ENCODE measurements around the gene PKP1.

PKP1 gene

DNA sequence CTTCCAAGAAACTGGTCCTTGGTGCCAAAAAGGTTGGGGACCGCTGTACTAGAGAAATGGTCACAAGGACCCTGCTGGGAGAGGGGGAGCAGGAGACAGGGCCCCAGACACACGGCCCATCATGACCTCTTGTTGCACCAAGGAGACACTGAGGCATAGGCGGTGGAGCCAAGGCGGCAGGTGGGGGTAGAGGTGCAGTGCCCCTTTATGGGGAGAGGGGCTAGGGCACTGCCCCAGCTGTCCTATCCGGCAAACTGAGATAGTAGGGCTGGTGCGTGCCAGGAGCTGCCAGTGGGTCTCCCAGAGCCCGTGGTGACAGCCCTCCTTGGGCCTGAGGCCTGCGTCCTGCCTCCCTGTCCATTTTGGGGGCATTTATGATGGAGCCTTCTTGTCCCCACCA lies 73.9 kb downstream of the PKP1 start:
- H3K27me3 ChIP-seq (ENCODE audit: low read length) = no peaks in the 10 kb centered on the region
- H3K4me3 ChIP-seq (ENCODE audit: insufficient read depth, low read length, poor library complexity, severe bottlenecking) = no peak overlapping the region
- H3K79me2 ChIP-seq (ENCODE audit: insufficient read depth, low read length) = no peaks in the 10 kb centered on the region
- no peaks in the 10 kb centered on the region for H3K9me3 ChIP-seq (ENCODE audit: insufficient read depth, low read length)
- no peak overlapping the region for H2AFZ ChIP-seq (ENCODE audit: low read depth, low read length, severe bottlenecking)
- H3K9ac ChIP-seq (ENCODE audit: low read length) = no peak overlapping the region
- no peaks in the 10 kb centered on the region for H4K20me1 ChIP-seq (ENCODE audit: low read depth, low read length)
- TF ChIP-seq EZH2phosphoT487 (conservative IDR thresholded peaks at IDR 0.05; ENCODE audit: low read length) = no peak
- TF ChIP-seq, protein P1, sequence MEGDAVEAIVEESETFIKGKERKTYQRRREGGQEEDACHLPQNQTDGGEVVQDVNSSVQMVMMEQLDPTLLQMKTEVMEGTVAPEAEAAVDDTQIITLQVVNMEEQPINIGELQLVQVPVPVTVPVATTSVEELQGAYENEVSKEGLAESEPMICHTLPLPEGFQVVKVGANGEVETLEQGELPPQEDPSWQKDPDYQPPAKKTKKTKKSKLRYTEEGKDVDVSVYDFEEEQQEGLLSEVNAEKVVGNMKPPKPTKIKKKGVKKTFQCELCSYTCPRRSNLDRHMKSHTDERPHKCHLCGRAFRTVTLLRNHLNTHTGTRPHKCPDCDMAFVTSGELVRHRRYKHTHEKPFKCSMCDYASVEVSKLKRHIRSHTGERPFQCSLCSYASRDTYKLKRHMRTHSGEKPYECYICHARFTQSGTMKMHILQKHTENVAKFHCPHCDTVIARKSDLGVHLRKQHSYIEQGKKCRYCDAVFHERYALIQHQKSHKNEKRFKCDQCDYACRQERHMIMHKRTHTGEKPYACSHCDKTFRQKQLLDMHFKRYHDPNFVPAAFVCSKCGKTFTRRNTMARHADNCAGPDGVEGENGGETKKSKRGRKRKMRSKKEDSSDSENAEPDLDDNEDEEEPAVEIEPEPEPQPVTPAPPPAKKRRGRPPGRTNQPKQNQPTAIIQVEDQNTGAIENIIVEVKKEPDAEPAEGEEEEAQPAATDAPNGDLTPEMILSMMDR (IDR thresholded peaks at IDR 0.05; ENCODE audit: insufficient read depth, low read length, poor library complexity, severe bottlenecking) = no peak
- no peak overlapping the region for H3K27ac ChIP-seq (ENCODE audit: low read depth, low read length)
- H3F3A ChIP-seq (ENCODE audit: insufficient read depth) = no peaks in the 10 kb centered on the region
- H3K36me3 ChIP-seq (ENCODE audit: low read length) = no peaks in the 10 kb centered on the region
- no peaks in the 10 kb centered on the region for H3K9me2 ChIP-seq (replicated peaks; ENCODE audit: insufficient read depth, low read length)
- no peak overlapping the region for H3K4me2 ChIP-seq (ENCODE audit: low read depth, low read length, poor library complexity, severe bottlenecking)

DNA sequence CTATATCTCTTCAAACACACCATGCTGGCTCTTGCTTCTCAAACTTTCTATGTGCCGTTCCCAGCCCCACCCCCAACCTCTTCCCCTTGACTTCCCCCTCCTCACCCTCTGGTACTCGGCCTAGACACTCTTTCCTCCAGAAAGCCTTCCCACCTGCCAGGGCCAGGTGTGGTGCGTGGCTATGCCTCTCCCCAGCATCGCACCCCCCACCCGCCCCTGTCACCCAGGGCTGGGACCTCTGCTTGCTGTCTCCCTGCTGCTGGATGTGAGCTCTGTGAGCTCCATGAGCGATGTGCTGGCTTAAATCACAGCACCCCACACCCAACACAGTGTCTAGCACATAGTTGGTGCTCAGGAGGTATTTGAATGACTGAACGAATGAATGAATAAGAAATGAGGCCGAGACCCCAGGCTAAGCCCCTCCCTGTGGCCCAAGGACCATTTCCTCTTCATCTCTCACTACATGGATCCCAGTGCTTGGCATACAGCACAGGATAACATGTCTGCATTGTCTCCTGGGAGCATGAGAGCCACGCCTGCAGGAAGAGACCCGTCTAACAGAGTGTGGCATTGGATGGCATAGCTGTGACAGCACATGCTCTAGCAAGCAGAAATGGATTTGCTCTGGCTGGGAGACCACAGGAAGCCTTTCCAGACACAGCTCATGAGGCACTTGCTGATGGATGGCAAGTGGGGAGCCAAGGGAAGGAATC lies 74.5 kb downstream of the PKP1 start:
- H4K20me1 ChIP-seq (ENCODE audit: low read depth, low read length) = no peaks in the 10 kb centered on the region
- H3F3A ChIP-seq (ENCODE audit: insufficient read depth) = no peaks in the 10 kb centered on the region
- no peak overlapping the region for H3K4me3 ChIP-seq (ENCODE audit: insufficient read depth, low read length, poor library complexity, severe bottlenecking)
- no peak overlapping the region for H3K9ac ChIP-seq (ENCODE audit: low read length)
- no peaks in the 10 kb centered on the region for H3K79me2 ChIP-seq (ENCODE audit: insufficient read depth, low read length)
- no peak overlapping the region for H3K27ac ChIP-seq (ENCODE audit: low read depth, low read length)
- no peak for TF ChIP-seq EZH2phosphoT487 (conservative IDR thresholded peaks at IDR 0.05; ENCODE audit: low read length)
- TF ChIP-seq, protein P1 (IDR thresholded peaks at IDR 0.05; ENCODE audit: insufficient read depth, low read length, poor library complexity, severe bottlenecking) = no peak
- no peak overlapping the region for H3K4me2 ChIP-seq (ENCODE audit: low read depth, low read length, poor library complexity, severe bottlenecking)
- no peaks in the 10 kb centered on the region for H3K9me2 ChIP-seq (replicated peaks; ENCODE audit: insufficient read depth, low read length)
- H2AFZ ChIP-seq (ENCODE audit: low read depth, low read length, severe bottlenecking) = no peak overlapping the region
- H3K36me3 ChIP-seq (ENCODE audit: low read length) = no peaks in the 10 kb centered on the region
- H3K9me3 ChIP-seq (ENCODE audit: insufficient read depth, low read length) = no peaks in the 10 kb centered on the region
- no peaks in the 10 kb centered on the region for H3K27me3 ChIP-seq (ENCODE audit: low read length)

DNA sequence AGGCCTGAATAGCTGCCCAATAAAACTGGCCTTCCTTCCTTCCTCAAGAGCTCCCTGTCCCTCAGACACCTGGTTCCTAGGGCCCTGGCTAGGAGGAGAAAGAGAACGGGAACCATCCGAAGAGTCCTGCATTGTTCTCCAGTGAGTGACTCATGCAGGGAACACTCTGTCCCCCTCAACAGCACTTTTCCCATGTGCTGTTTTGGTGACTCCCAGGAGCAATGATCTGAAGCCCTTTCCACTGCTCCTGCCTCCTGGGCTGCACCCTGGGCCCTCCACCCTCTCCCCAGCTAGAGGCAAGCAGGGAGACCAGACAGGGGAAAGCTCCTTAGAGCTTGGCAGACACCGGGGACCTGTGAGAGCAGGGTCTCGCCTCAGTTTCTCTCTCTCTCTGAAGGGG lies 75.3 kb downstream of the PKP1 start:
- no peaks in the 10 kb centered on the region for H3K36me3 ChIP-seq (ENCODE audit: low read length)
- H3K27me3 ChIP-seq (ENCODE audit: low read length) = no peaks in the 10 kb centered on the region
- no peak overlapping the region for H3K4me2 ChIP-seq (ENCODE audit: low read depth, low read length, poor library complexity, severe bottlenecking)
- no peak overlapping the region for H2AFZ ChIP-seq (ENCODE audit: low read depth, low read length, severe bottlenecking)
- H3K9ac ChIP-seq (ENCODE audit: low read length) = no peak overlapping the region
- TF ChIP-seq, protein P1 (IDR thresholded peaks at IDR 0.05; ENCODE audit: insufficient read depth, low read length, poor library complexity, severe bottlenecking) = no peak
- TF ChIP-seq EZH2phosphoT487 (conservative IDR thresholded peaks at IDR 0.05; ENCODE audit: low read length) = no peak
- H3F3A ChIP-seq (ENCODE audit: insufficient read depth) = no peaks in the 10 kb centered on the region
- H3K9me3 ChIP-seq (ENCODE audit: insufficient read depth, low read length) = no peaks in the 10 kb centered on the region
- H3K9me2 ChIP-seq (replicated peaks; ENCODE audit: insufficient read depth, low read length) = no peaks in the 10 kb centered on the region
- H3K27ac ChIP-seq (ENCODE audit: low read depth, low read length) = no peak overlapping the region
- H3K4me3 ChIP-seq (ENCODE audit: insufficient read depth, low read length, poor library complexity, severe bottlenecking) = no peak overlapping the region
- no peaks in the 10 kb centered on the region for H4K20me1 ChIP-seq (ENCODE audit: low read depth, low read length)
- no peaks in the 10 kb centered on the region for H3K79me2 ChIP-seq (ENCODE audit: insufficient read depth, low read length)
